ENCODE data around the gene FAM234A. TPM values are rescaled to one million over a fixed set of nuclear protein-coding genes. Genes with fewer than 3 reads are reported as not detected.

Gene FAM234A
- total RNA-seq, 1 experiment from 2014 or later, result 94.9 TPM

DNA sequence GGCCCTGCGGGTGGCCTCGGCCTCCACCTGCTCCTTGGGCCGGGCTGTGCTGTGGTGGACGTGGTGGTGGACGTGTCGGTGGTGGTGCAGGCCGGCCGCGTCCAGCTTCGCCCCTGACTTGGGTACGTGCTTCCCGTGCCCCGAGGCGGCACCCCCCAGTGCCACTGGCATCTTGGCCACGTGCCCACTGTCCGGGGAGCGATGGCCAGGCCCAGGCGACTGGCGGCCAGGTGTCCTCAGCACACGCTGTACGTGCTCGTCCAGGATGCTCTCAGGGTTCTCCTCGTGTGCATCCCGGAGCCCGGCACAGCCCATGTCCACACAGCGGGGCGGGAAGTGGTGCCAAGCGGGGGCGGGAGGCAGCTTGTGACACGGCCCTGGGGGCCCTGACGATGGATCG, 63.2 kb downstream of the FAM234A start:
- DNase-seq, result no peak
- Histone ChIP-seq H4K5ac (ENCODE audit: insufficient read length, low read depth, low read length) (no peak overlapping the region), H3T11ph (ENCODE audit: low read length) (no peak overlapping the region), H4K8ac (replicated peaks; ENCODE audit: insufficient read length, low read depth, low read length) (no peak overlapping the region), H3K56ac (ENCODE audit: insufficient read length, low read depth, low read length) (no peak overlapping the region), H2AFZ (ENCODE audit: low read length) (no peak overlapping the region), H2AK5ac (ENCODE audit: insufficient read length, low read length) (no peak overlapping the region), H3K4me1 (ENCODE audit: insufficient read depth, low read length) (no peaks in the 10 kb centered on the region), H3K18ac (ENCODE audit: insufficient read length, low read depth, low read length) (no peak overlapping the region), H3K27ac (ENCODE audit: insufficient read length, low read depth, low read length) (no peak overlapping the region), H3K27me3 (ENCODE audit: insufficient read depth, low read length) (no peaks in the 10 kb centered on the region), H2BK20ac (ENCODE audit: low read depth, low read length, poor library complexity, severe bottlenecking) (no peak overlapping the region), H3K4ac (ENCODE audit: low read depth, low read length) (no peak overlapping the region), H2BK5ac (ENCODE audit: insufficient read length, low read length) (no peak overlapping the region), H3K9me3 (ENCODE audit: control insufficient read depth, low read depth, low read length) (no peaks in the 10 kb centered on the region), H2BK15ac (ENCODE audit: low read depth, low read length) (no peak overlapping the region), H3K79me1 (ENCODE audit: insufficient read depth, low read depth, low read length, poor library complexity, severe bottlenecking) (no peaks in the 10 kb centered on the region), H3K23ac (ENCODE audit: insufficient read length, low read depth, low read length) (no peak overlapping the region), H3K14ac (ENCODE audit: insufficient read depth, low read length) (no peak overlapping the region), H2BK12ac (ENCODE audit: insufficient read length, low read depth, low read length) (no peak overlapping the region), H3K9ac (ENCODE audit: extremely low read depth, insufficient read length, low read length) (no peak overlapping the region), H3K79me2 (ENCODE audit: insufficient read depth, low read length) (no peaks in the 10 kb centered on the region), H3K23me2 (ENCODE audit: insufficient read length, low read depth, low read length, poor library complexity, severe bottlenecking) (no peaks in the 10 kb centered on the region), H4K91ac (ENCODE audit: insufficient read length, low read depth, low read length) (no peak overlapping the region), H2BK120ac (ENCODE audit: low read depth, low read length, poor library complexity, severe bottlenecking) (no peak overlapping the region), H4K20me1 (ENCODE audit: control insufficient read depth, insufficient read depth, insufficient read length) (no peaks in the 10 kb centered on the region), H3K4me2 (ENCODE audit: insufficient read depth, insufficient read length, low read length) (no peak overlapping the region)
- TF ChIP-seq, protein P1, sequence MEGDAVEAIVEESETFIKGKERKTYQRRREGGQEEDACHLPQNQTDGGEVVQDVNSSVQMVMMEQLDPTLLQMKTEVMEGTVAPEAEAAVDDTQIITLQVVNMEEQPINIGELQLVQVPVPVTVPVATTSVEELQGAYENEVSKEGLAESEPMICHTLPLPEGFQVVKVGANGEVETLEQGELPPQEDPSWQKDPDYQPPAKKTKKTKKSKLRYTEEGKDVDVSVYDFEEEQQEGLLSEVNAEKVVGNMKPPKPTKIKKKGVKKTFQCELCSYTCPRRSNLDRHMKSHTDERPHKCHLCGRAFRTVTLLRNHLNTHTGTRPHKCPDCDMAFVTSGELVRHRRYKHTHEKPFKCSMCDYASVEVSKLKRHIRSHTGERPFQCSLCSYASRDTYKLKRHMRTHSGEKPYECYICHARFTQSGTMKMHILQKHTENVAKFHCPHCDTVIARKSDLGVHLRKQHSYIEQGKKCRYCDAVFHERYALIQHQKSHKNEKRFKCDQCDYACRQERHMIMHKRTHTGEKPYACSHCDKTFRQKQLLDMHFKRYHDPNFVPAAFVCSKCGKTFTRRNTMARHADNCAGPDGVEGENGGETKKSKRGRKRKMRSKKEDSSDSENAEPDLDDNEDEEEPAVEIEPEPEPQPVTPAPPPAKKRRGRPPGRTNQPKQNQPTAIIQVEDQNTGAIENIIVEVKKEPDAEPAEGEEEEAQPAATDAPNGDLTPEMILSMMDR (conservative IDR thresholded peaks at IDR 0.05), result no peak
- no peaks in the 10 kb centered on the region for H3K9me3 Mint-ChIP-seq
- no peaks in the 10 kb centered on the region for H3K4me1 Mint-ChIP-seq
- H3K27ac Mint-ChIP-seq, result no peak overlapping the region
- H3K27me3 Mint-ChIP-seq (ENCODE audit: low read depth), result no peaks in the 10 kb centered on the region
- H3K4me3 Mint-ChIP-seq, result no peak overlapping the region
- no CpG with 5 or more reads among the region's 32 CpGs for WGBS (ENCODE audit: extremely low coverage, insufficient read length, low lambda C conversion rate)
- H3K36me3 Mint-ChIP-seq (ENCODE audit: insufficient read depth in 1 of 3, low read depth in 3 of 3), result peaks cover 6 to 31% (median 20%) of the 10 kb centered on the region in 3 experiments; a peak in 6 of 7 replicates

All from H9 (cell line).